ENCODE measurements around the gene XPO1. TPM values are rescaled to one million over a fixed set of nuclear protein-coding genes. Genes with fewer than 3 reads are reported as not detected.
A peak's percentile ranks its signal among the peaks of the same experiment; 100 is the strongest.

XPO1 gene
- total and polyA plus RNA-seq, 2 experiments from 2014 or later, result 80.6 to 160 TPM

- Histone ChIP-seq H3K9me3 (ENCODE audit: low read depth) (no peaks in the 10 kb centered on the region), H3K4me1 (ENCODE audit: low read depth) (peaks cover 5% of the 10 kb centered on the region), H3K27ac (no peak overlapping the region), H3K27me3 (no peaks in the 10 kb centered on the region), H3K4me3 (no peak overlapping the region), H3K36me3 (no peaks in the 10 kb centered on the region)
- peak in 1 of 2 donors; percentile 9 for DNase-seq (ENCODE audit: low read depth in 1 of 2, low spot score in 1 of 2)
- TF ChIP-seq CTCF (IDR thresholded peaks at IDR 0.05; ENCODE audit: low read depth, low read length), result no peak
Measured at GRCh38 chr2:61575447-61575859, 37.3 kb upstream of the XPO1 start.

GRCh38 chr2:61566566-61566965 is 28.4 kb upstream of the XPO1 start:
- H3K9me3 ChIP-seq (ENCODE audit: low read depth), result no peaks in the 10 kb centered on the region
- H3K36me3 ChIP-seq, result no peaks in the 10 kb centered on the region
- H3K27ac ChIP-seq, result no peak overlapping the region
- H3K27me3 ChIP-seq, result no peaks in the 10 kb centered on the region
- TF ChIP-seq CTCF (IDR thresholded peaks at IDR 0.05; ENCODE audit: low read depth, low read length), result no peak
- no peak for DNase-seq (ENCODE audit: low read depth in 1 of 2, low spot score in 1 of 2)
- H3K4me1 ChIP-seq (ENCODE audit: low read depth), result no peaks in the 10 kb centered on the region
- no peak overlapping the region for H3K4me3 ChIP-seq

- no peak for DNase-seq (ENCODE audit: low read depth in 1 of 2, low spot score in 1 of 2)
- Histone ChIP-seq H3K4me3 (no peak overlapping the region), H3K4me1 (ENCODE audit: low read depth) (no peaks in the 10 kb centered on the region), H3K27me3 (no peaks in the 10 kb centered on the region), H3K27ac (no peak overlapping the region), H3K36me3 (no peaks in the 10 kb centered on the region), H3K9me3 (ENCODE audit: low read depth) (no peaks in the 10 kb centered on the region)
- no peak for TF ChIP-seq CTCF (IDR thresholded peaks at IDR 0.05; ENCODE audit: low read depth, low read length)
Measured at GRCh38 chr2:61562615-61563014, 24.5 kb upstream of the XPO1 start.

- no peak for DNase-seq (ENCODE audit: low read depth in 1 of 2, low spot score in 1 of 2)
- Histone ChIP-seq H3K4me3 (no peak overlapping the region), H3K27ac (no peak overlapping the region), H3K9me3 (ENCODE audit: low read depth) (no peaks in the 10 kb centered on the region), H3K36me3 (no peaks in the 10 kb centered on the region), H3K27me3 (no peaks in the 10 kb centered on the region), H3K4me1 (ENCODE audit: low read depth) (no peaks in the 10 kb centered on the region)
- no peak for TF ChIP-seq CTCF (IDR thresholded peaks at IDR 0.05; ENCODE audit: low read depth, low read length)
Measured at GRCh38 chr2:61558160-61558559, 20.0 kb upstream of the XPO1 start.

- no peaks in the 10 kb centered on the region for H3K4me1 ChIP-seq (ENCODE audit: low read depth)
- H3K27ac ChIP-seq, result no peak overlapping the region
- no peak for TF ChIP-seq CTCF (IDR thresholded peaks at IDR 0.05; ENCODE audit: low read depth, low read length)
- no peak overlapping the region for H3K4me3 ChIP-seq
- no peaks in the 10 kb centered on the region for H3K9me3 ChIP-seq (ENCODE audit: low read depth)
- no peaks in the 10 kb centered on the region for H3K36me3 ChIP-seq
- H3K27me3 ChIP-seq, result no peaks in the 10 kb centered on the region
- DNase-seq (ENCODE audit: low read depth in 1 of 2, low spot score in 1 of 2), result no peak
Measured at GRCh38 chr2:61557381-61557780, 19.2 kb upstream of the XPO1 start.

- TF ChIP-seq CTCF (IDR thresholded peaks at IDR 0.05; ENCODE audit: low read depth, low read length), result no peak
Measured at GRCh38 chr2:61554604-61555003, 16.4 kb upstream of the XPO1 start.

More at GRCh38 chr2:61554604-61555003, 16.4 kb upstream of the XPO1 start:
- Histone ChIP-seq H3K36me3 (no peaks in the 10 kb centered on the region), H3K27ac (no peak overlapping the region), H3K4me1 (ENCODE audit: low read depth) (no peaks in the 10 kb centered on the region), H3K9me3 (ENCODE audit: low read depth) (no peaks in the 10 kb centered on the region), H3K27me3 (no peaks in the 10 kb centered on the region), H3K4me3 (no peak overlapping the region)
- no peak for DNase-seq (ENCODE audit: low read depth in 1 of 2, low spot score in 1 of 2)
